GM12872 (cell line): ENCODE data around the gene FMNL3.

Experiments used
- CTCF ChIP-seq: IDR thresholded peaks from 3 replicates; pipeline ENCODE4 v1.5.1; 2011; ENCODE audit warnings: low read depth, mild to moderate bottlenecking, low read length, moderate library complexity; ENCODE audit not compliant: insufficient read depth

Gene FMNL3

GRCh38 chr12:49666176-49666575 is 41.0 kb downstream of the FMNL3 start:
- TF ChIP-seq CTCF: no peak

DNA sequence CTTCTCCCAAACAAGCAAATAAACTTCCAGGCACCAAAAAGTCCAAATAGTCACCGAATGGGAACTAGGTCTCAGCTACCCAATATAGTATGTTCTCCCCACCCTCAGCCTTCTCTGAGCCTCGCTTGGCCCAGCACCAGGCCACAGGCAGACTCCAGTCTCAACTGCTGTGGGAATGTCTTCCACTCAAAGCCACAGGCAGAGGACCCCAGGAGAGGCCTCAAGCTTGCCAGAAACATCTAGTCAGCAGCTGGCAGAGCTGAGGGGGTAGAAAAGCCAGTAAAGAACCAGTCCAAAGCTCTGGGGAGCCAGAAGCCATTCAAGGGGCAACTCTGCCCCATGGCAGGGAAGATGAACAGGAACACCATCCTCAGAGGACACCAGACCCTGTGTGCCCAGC is 41.8 kb downstream of the FMNL3 start:
- TF ChIP-seq CTCF: no peak

- no peak for TF ChIP-seq CTCF
These were observed 42.5 kb downstream of the FMNL3 start for GRCh38 chr12:49664591-49665239.

DNA sequence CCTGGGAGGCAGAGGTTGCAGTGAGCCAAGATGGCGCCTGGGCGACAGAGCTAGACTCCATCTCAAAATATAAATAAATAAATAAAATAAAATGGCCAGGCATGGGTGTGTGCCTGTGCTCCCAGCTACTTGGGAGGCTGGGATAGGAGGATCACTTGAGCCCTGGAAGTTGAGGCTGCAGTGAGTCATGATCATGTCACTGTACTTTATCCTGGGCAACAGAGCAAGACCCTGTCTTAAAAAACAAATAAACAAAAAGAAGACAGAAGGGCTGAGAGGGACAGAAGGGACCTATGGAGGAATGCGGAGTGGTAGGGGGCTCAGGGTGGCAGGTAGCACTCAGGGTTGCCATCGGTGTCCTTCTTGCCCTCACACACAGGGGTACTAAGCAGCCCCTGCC is 43.0 kb downstream of the FMNL3 start:
- no peak for TF ChIP-seq CTCF

GRCh38 chr12:49662998-49663843 is 44.0 kb downstream of the FMNL3 start:
- no peak for TF ChIP-seq CTCF

DNA sequence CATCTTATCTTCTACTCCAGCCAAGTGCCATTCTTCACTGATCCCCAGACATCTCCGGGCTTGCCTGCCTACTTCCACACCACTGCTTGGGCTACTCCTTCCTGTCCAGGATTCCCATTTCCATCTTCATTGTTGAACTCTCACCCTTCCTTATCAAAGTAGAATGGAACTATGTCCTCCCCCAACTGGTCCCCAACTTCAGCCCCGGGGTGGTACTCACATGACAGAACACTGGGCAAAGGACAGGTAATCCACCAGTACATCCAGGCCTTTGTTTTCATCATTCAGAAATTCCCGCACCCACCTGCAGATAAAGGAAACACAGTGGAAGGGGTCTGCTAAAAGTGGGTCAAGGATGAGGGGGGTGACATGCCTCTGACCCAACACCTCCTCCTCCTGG is 45.5 kb downstream of the FMNL3 start:
- TF ChIP-seq CTCF: no peak

DNA sequence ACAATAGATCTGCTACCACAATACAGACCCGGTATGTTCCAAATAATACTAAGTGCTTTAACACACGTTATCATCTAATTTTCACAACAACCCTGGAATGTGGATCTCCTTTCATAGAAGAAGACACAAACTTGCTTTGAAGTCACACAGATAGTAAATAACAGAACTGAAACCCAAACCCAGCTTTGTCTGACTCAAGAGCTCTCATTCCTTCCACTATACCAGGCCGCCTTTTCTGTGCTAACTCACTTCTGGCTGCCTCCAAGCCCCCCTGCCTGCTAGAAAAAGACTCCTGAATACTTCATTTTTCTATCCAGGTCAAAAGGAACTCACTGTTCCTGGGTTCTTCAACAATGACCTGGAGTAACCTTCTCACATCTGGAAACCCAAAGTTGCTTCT is 46.0 kb downstream of the FMNL3 start:
- TF ChIP-seq CTCF: no peak
